B cell (primary cell): ENCODE measurements around the gene HOXC6.

Experiments
- CTCF ChIP-seq: fragments of 200-600 bp; IDR thresholded peaks from one replicate; pipeline ENCODE4 v1.8.0; 2022; ENCODE audit warnings: antibody characterized with exemption, mild to moderate bottlenecking
- EZH2 ChIP-seq: IDR thresholded peaks from 2 replicates; pipeline ENCODE4 v1.6.1; 2012; ENCODE audit warnings: borderline replicate concordance, low read depth, mild to moderate bottlenecking, moderate library complexity, low read length; ENCODE audit not compliant: insufficient read depth, poor library complexity, severe bottlenecking

DNA sequence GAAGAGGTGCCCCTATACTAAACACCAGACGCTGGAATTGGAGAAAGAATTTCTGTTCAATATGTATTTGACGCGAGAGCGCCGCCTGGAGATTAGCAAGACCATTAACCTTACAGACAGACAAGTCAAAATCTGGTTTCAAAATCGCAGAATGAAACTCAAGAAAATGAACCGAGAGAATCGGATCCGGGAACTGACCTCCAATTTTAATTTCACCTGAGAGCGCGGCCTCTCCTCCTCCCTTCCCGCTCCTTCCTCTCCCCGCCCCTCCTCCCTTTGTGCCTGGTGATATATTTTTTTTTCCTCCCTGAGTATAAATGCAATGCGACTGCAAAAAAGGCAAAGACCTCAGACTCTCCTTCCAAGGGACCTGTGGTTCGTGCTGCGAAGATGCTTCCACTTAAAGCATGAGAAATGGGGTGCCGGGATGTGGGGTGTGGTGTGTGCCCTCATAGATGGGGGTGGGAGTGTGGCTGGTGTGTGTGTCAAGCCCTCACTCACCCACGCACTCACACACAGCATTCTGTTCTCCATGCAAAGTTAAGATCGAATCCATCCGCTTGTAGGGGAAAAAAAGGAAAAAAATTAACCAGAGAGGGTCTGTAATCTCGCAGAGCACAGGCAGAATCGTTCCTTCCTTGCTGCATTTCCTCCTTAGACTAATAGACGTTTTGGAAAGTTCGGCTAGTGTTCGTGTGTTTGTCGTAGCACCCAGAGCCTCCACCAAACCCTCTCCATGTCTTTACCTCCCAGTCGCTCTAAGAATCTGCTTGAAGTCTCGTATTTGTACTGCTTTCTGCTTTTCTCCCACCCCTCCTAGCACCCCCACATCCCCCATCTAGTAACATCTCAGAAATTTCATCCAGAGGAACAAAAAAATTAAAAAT, 38.8 kb upstream of the HOXC6 start:
- TF ChIP-seq CTCF (peak; percentile 26), EZH2 (peak; percentile 30)
